Activated T-cell treated with anti-CD3 and anti-CD28 coated beads, Interleukin-2, amount 50 U/mL, for 4 hours (primary cell): Measurements from ENCODE around the gene WDFY2. TPM values are rescaled to one million over a fixed set of nuclear protein-coding genes. Genes with fewer than 3 reads are reported as not detected.
A peak's percentile ranks its signal among the peaks of the same experiment; 100 is the strongest.

Experiments
- ATAC-seq, 2 donors: fragments of 200-7000 bp; cut with Tn5 transposase; one replicate each; pipeline ENCODE4 v1.10.0; 2021
- DNase-seq: peaks from one replicate; pipeline ENCODE4 v3.0.0-alpha.2; 2020
- H3K27me3 Mint-ChIP-seq: one replicate; pipeline ENCODE4 v1.8.0; 2021; ENCODE audit warnings: low read depth, mixed read lengths
- H3K36me3 Mint-ChIP-seq: one replicate; pipeline ENCODE4 v1.8.0; 2022; ENCODE audit warnings: mixed read lengths; ENCODE audit not compliant: insufficient read depth
- H3K4me1 Mint-ChIP-seq: one replicate; pipeline ENCODE4 v1.8.0; 2021; ENCODE audit warnings: low read depth, mixed read lengths
- H3K4me3 Mint-ChIP-seq: one replicate; pipeline ENCODE4 v1.8.0; 2021; ENCODE audit warnings: mild to moderate bottlenecking, moderate library complexity, mixed read lengths
- H3K9me3 Mint-ChIP-seq: one replicate; pipeline ENCODE4 v1.8.0; 2021; ENCODE audit warnings: mixed read lengths
- total RNA-seq, 3 donors: library from RNA; stranded (reverse); gene quantifications; one replicate each; pipeline ENCODE4 v1.2.1, GENCODE V29; 2021

The WDFY2 gene
- total RNA-seq, 3 donors from 2014 or later = 4.9 to 6.7 (median 6.3) TPM

- Mint-ChIP-seq H3K4me3 (no peak overlapping the region), H3K9me3 (peaks cover 9% of the 10 kb centered on the region), H3K4me1 (peaks cover 17% of the 10 kb centered on the region), H3K36me3 (peaks cover 9% of the 10 kb centered on the region), H3K27me3 (no peaks in the 10 kb centered on the region)
- ATAC-seq (no peak), DNase-seq (no peak)
Measured at GRCh38 chr13:51666839-51667238, 82.6 kb downstream of the WDFY2 start.

GRCh38 chr13:51668580-51669195 lies 84.4 kb downstream of the WDFY2 start:
- peaks cover 7% of the 10 kb centered on the region for H3K36me3 Mint-ChIP-seq
- H3K27me3 Mint-ChIP-seq = no peaks in the 10 kb centered on the region
- DNase-seq (no peak), ATAC-seq (no peak)
- H3K9me3 Mint-ChIP-seq = peaks cover 9% of the 10 kb centered on the region
- no peak overlapping the region for H3K4me3 Mint-ChIP-seq
- peaks cover 21% of the 10 kb centered on the region for H3K4me1 Mint-ChIP-seq

GRCh38 chr13:51673165-51673564 lies 88.9 kb downstream of the WDFY2 start:
- DNase-seq (no peak), ATAC-seq (no peak)
- Mint-ChIP-seq H3K36me3 (peaks cover 16% of the 10 kb centered on the region), H3K4me3 (no peak overlapping the region), H3K27me3 (no peaks in the 10 kb centered on the region), H3K4me1 (peaks cover 14% of the 10 kb centered on the region), H3K9me3 (peaks cover 9% of the 10 kb centered on the region)

GRCh38 chr13:51674276-51674675 lies 90.0 kb downstream of the WDFY2 start:
- no peaks in the 10 kb centered on the region for H3K27me3 Mint-ChIP-seq
- ATAC-seq = no peak
- peaks cover 9% of the 10 kb centered on the region for H3K9me3 Mint-ChIP-seq
- H3K36me3 Mint-ChIP-seq = peaks cover 16% of the 10 kb centered on the region
- no peak overlapping the region for H3K4me3 Mint-ChIP-seq
- H3K4me1 Mint-ChIP-seq = peaks cover 14% of the 10 kb centered on the region
- no peak for DNase-seq

- H3K36me3 Mint-ChIP-seq = peaks cover 23% of the 10 kb centered on the region
- no peak overlapping the region for H3K4me3 Mint-ChIP-seq
- no peaks in the 10 kb centered on the region for H3K27me3 Mint-ChIP-seq
- ATAC-seq (no peak), DNase-seq (no peak)
- peaks cover 9% of the 10 kb centered on the region for H3K9me3 Mint-ChIP-seq
- H3K4me1 Mint-ChIP-seq = peaks cover 8% of the 10 kb centered on the region
Measured at GRCh38 chr13:51675385-51675784, 91.1 kb downstream of the WDFY2 start.

- Mint-ChIP-seq H3K4me3 (no peak overlapping the region), H3K27me3 (no peaks in the 10 kb centered on the region), H3K4me1 (peaks cover 8% of the 10 kb centered on the region), H3K36me3 (peaks cover 26% of the 10 kb centered on the region), H3K9me3 (peaks cover 7% of the 10 kb centered on the region)
- no peak for DNase-seq
- no peak for ATAC-seq
Measured at GRCh38 chr13:51675877-51676276, 91.6 kb downstream of the WDFY2 start.

- DNase-seq (no peak), ATAC-seq (no peak)
- Mint-ChIP-seq H3K27me3 (no peaks in the 10 kb centered on the region), H3K4me1 (peaks cover 12% of the 10 kb centered on the region), H3K36me3 (peaks cover 22% of the 10 kb centered on the region), H3K4me3 (no peak overlapping the region), H3K9me3 (no peaks in the 10 kb centered on the region)
Measured at GRCh38 chr13:51676739-51677138, 92.5 kb downstream of the WDFY2 start.

- peaks cover 10% of the 10 kb centered on the region for H3K4me1 Mint-ChIP-seq
- H3K9me3 Mint-ChIP-seq = no peaks in the 10 kb centered on the region
- DNase-seq = no peak
- ATAC-seq = no peak
- peaks cover 24% of the 10 kb centered on the region for H3K36me3 Mint-ChIP-seq
- no peaks in the 10 kb centered on the region for H3K27me3 Mint-ChIP-seq
- H3K4me3 Mint-ChIP-seq = no peak overlapping the region
Measured at GRCh38 chr13:51678420-51678819, 94.2 kb downstream of the WDFY2 start.

GRCh38 chr13:51679616-51680015 lies 95.4 kb downstream of the WDFY2 start:
- peaks cover 29% of the 10 kb centered on the region for H3K36me3 Mint-ChIP-seq
- no peaks in the 10 kb centered on the region for H3K27me3 Mint-ChIP-seq
- ATAC-seq (no peak), DNase-seq (no peak)
- H3K9me3 Mint-ChIP-seq = no peaks in the 10 kb centered on the region
- H3K4me3 Mint-ChIP-seq = no peak overlapping the region
- H3K4me1 Mint-ChIP-seq = peaks cover 7% of the 10 kb centered on the region

GRCh38 chr13:51681037-51681678 lies 96.9 kb downstream of the WDFY2 start:
- Mint-ChIP-seq H3K4me1 (peaks cover 7% of the 10 kb centered on the region), H3K9me3 (no peaks in the 10 kb centered on the region), H3K4me3 (no peak overlapping the region), H3K36me3 (peaks cover 34% of the 10 kb centered on the region), H3K27me3 (no peaks in the 10 kb centered on the region)
- DNase-seq (no peak), ATAC-seq (peak; percentile 82 to 84)

GRCh38 chr13:51682686-51683085 lies 98.4 kb downstream of the WDFY2 start:
- Mint-ChIP-seq H3K36me3 (peaks cover 26% of the 10 kb centered on the region), H3K27me3 (no peaks in the 10 kb centered on the region), H3K4me1 (peaks cover 7% of the 10 kb centered on the region), H3K4me3 (no peak overlapping the region), H3K9me3 (no peaks in the 10 kb centered on the region)
- no peak for DNase-seq
- no peak for ATAC-seq

- Mint-ChIP-seq H3K4me3 (no peak overlapping the region), H3K9me3 (no peaks in the 10 kb centered on the region), H3K36me3 (peaks cover 27% of the 10 kb centered on the region), H3K4me1 (peaks cover 12% of the 10 kb centered on the region), H3K27me3 (no peaks in the 10 kb centered on the region)
- ATAC-seq (no peak), DNase-seq (no peak)
Measured at GRCh38 chr13:51683597-51683996, 99.3 kb downstream of the WDFY2 start.

- Mint-ChIP-seq H3K9me3 (no peaks in the 10 kb centered on the region), H3K27me3 (no peaks in the 10 kb centered on the region), H3K36me3 (peaks cover 27% of the 10 kb centered on the region), H3K4me3 (no peak overlapping the region), H3K4me1 (peaks cover 12% of the 10 kb centered on the region)
- ATAC-seq (no peak), DNase-seq (no peak)
Measured at GRCh38 chr13:51684076-51684475, 99.8 kb downstream of the WDFY2 start.

- Mint-ChIP-seq H3K36me3 (peaks cover 19% of the 10 kb centered on the region), H3K4me1 (peaks cover 10% of the 10 kb centered on the region), H3K9me3 (no peaks in the 10 kb centered on the region), H3K4me3 (no peak overlapping the region), H3K27me3 (no peaks in the 10 kb centered on the region)
- ATAC-seq (no peak), DNase-seq (no peak)
Measured at GRCh38 chr13:51687947-51688714, 103.9 kb downstream of the WDFY2 start.
